GM19240 (cell line): Measurements from ENCODE around the gene MARCHF9.

Source experiments
- DNase-seq: peaks from one replicate; pipeline ENCODE4 v3.0.0; 2011; ENCODE audit warnings: low spot score; ENCODE audit not compliant: insufficient read length

Gene MARCHF9

DNA sequence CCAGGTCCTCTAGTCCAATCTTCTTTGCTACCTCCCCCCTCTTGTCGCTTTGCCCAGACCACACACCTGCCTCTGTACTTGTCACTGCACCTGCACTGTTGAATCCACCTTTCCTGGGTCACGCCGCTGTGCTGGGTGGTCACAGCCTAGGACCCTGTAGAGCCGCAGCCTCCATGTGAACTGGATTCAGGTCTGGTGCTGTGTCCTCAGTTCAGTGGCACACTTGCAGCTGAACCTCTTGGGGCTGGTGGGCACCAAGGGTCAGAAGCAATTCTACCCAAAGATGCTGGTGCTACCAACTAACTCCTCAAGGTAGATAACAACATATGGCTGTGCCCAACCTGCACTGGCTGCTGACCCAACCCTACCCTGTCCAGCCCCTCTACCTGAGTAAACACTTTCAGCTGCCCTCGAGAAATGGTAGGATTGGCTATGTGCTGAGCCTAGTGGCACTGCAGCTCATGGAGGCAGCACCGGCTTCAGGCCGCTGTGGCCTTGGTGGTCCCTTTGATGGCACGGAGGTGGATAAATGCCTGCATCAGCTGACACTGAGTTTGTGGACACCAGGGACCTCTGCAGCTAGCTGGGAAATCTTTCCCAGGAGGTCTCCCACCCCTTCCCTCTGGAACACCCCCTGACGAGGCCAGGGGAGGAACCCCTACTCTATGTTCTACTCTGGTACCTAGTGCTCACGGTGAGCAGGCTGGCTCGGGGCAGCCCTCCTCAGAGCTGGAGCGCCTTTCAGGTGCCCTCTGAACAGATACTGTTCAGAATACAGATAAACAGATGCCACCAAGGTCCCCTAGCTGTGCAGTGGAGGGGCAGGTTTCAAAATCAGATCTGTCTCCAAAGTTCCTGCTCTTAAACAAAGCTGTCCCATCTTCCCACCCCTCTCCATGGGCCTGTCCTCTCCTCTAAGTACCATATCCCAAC is 30.6 kb upstream of the MARCHF9 start:
- DNase-seq, result no peak

DNA sequence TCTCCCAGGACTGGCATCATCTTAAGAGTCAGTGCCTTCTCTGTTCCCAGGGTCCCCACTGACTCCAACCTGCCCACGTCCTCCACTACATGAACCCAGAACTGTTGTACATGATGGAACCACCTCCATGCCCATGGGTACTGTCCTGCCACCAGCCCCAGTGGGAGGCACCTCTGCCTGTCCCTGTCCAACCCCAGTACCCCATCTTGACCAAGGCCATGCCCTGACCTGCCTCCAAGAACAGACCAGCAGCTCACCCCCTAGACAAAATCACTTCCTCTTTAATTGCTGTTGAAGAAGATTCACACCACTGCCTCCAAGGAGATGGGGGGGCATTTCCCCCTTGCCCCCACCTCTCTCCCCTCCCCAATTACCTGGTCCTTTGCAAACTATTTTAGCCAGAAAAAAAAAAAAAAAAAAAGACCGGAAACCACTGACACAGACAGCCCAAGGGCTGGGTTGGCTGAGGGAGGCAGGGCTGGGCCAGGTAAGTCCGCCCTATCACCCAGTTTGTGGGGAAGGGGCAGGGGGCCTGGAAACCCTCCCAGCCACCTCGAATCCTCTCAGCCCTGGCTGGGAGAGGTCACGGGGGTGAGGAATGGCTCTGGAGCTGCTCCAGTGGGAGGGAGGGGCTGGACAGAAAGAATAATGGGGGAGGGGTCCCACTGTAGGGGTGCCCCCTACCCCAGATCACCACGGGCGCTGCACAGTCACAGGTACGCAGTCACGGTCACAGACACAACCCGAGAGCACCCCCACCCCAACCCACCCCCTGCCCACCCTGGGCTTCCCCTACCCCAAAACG is 29.8 kb upstream of the MARCHF9 start:
- no peak for DNase-seq

DNA sequence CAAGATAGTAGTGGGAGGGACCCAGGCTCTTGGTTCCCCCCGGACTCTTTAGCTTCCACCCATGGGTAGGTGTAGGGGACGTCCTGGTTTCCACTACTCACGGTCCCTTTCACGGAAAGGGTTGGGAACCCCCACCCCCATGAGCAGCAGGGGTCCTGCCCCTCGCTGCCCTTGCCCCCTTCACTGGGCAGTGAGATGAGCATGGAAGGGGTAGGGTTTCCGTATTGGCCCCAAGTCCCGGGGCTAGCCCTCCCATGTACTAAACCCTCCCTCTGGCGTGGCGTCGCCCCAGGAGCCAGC is 29.1 kb upstream of the MARCHF9 start:
- DNase-seq, result no peak

DNA sequence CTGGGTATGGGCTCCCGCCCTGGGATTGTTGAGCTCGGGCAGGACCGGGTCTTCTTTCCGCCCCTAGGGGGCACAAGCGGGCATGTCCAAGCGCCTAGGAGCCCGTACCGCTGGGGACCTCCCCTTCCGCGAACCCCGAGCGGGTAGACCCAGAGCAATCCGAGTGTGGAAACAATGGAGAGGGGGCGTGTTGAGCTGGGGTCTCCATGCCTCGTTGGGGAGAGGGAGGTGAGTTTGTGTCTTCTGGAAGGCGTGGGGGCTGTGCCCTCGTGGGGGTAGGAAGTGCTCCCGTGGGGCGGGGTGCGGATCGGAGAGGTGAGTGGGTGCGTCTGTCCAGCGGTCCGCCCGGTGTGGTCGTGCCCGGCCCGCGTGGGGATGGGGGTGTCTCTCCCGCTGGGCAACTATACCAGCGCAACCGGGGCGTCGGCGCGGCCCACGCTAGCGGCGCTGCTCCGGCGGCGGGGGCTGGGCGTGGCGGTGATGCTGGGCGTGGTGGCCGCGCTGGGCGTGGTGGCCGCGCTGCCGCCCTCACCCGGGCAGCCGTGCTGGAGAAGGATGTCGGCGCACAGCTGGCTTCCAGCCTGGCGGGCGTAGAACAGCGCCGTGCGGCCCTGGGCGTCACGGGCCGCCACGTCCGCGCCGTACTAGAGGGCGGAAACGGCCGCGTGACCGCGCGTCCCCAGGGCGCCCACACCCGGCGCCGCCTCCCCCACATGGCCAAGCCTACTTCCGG is 28.6 kb upstream of the MARCHF9 start:
- DNase-seq, result no peak

DNA sequence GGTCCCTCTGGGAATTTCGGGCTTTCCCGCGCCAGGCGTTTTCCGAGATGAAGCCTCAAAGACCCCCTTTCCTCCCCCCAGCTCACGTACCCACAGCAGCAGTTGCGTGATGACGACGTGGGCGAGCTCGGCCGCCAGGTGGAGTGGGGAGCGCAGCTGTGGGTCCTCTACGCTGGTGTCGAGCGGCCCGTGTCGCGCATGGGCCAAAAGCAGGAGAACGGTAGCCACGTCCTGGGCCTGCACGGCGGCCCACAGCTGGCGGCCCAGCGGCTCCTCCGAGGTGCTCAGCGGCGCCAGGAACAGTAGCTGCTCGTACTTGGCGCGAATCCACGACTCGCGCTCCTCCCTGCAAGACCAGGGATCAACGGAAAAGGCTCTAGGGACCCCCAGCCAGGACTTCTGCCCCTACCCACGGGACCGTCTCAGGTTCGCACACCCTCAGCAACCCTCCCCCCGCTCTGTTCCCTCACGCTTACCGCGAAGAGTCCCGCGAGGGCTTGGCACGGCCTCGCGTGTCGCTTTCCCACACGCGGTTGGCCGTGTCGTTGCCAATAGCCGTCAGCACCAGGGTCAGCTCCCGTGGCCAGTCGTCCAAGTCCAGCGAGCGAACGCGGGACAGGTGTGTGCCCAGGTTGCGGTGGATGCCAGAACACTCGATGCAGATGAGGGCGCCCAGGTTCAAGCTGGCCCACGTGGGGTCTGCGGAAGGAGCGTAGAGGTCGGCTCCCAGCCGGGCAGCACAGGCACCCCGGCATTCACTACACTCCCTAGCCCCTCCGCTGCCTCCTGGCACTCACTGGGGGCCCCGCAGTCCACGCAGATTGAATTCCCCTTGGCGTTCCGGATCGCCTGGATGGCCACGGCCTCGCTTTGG is 27.8 kb upstream of the MARCHF9 start:
- DNase-seq, result no peak

DNA sequence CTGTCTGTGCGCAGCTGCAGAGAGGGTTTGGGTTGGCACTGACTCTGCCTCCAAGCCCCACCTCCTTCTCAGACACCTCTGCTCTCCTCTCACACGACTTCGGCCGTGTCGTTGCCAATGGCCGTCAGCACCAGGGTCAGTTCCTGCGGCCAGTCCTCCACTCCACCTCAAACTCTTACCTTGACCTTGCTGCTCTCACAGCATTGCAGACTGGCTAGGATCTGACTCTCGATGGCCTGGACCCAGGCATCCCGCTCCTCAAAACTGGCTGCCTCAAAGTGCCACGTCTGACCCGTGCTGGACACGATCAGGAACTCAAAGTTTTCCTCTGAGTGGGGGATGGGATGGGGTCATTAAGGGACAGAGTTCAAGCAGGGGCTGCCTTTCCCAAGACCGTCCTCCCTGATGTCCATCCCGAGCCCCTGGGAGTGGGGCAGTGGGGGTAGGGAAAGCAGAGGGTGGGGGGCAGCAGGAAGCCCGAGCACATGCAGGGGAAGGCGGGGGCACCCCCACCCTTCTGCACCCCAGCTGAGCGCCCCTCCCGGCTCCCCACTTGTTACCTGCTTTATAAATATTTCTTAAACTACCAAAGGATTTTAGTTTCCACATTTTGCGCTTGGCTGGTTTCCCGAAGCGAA is 27.0 kb upstream of the MARCHF9 start:
- DNase-seq, result no peak

DNA sequence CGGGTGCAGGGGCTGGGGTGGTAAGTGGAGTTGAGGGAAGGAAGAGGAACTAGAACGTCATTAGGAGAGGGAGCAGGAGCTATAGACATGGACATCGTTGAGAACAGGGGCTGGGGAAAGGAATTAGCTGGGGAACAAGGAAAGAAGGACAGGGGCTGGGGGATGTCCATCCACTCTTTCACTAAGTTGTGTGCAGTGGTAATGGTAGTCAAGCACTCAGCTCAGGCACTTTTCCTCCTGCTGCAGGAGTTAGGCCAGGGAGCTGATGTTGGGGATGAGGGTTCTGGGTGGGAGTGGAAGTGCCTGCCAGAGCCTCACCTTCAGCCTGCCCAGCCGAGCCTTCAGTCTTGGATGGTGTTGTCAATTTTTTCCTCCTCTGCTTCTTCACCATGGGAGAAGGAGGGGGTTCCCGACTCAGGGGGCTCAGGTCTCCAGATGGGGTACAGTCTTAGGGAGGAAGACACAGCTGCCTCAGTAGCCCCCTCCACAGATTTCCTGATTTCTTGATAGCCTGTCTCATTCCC is 25.5 kb upstream of the MARCHF9 start:
- DNase-seq, result no peak

DNA sequence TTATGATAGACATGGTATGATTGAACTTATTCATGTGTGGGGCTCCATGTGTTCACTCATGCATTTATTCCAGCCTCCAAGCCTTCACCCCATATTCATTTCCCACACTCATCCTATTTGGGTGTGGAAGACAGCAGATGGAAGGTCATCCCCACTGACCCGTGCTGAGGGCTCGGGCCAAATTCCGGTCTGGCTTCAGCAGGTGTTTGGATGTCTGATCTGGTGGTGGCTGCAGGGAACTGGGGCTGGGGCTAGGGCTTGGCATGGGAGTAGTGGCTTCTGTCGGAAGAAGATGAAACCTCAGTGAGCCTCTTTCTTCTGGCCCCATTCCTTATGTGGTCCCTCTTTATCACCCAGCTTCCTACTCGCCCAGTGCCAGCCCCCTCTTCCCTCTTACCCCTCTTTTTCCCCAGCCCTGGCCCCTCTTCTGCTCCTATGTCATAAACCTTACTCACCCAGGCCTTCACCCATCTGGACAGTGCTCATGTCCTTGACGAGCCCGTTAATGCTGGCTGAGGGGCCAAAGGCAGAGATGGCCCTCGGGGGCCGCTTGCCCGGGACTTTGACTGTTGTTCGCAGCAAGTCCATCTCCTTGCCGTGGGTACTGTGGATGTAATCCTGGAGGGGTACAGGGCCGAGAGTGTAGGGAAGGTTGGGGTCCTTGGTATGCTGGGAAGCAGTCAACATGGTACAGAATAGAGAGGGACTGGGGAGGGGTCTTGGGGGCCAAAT is 24.4 kb upstream of the MARCHF9 start:
- no peak for DNase-seq

DNA sequence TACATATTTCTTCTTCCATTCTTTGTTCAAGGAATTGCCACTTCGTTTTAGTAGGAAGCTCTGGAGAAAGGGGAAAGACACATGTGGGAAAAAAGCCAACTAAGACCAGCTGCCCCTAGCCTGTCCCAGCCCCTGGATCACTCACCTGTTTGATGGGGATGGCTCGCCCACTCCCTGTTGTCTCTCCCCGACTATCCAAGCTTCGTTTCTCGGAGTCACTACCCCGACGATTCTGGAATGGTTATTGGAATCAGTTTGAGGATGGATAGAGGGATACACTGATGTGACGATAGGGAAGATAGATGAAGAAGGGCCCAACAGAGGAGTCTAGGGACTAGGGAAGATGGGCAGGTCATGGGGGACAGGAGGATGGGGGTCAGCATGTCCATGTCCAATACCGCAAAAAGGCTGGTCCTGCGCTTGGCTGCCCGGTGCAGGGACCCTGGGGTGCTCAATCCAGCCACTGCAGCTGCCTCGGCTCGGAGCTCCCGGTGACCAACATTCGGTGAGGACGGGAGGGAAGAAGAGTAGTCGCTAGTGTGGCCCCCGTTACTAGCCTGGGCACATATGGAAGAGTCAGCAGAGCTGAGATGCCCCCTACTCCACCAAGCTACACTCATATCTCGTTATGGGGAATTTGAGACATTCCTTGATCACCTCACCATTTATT is 23.4 kb upstream of the MARCHF9 start:
- DNase-seq, result no peak

DNA sequence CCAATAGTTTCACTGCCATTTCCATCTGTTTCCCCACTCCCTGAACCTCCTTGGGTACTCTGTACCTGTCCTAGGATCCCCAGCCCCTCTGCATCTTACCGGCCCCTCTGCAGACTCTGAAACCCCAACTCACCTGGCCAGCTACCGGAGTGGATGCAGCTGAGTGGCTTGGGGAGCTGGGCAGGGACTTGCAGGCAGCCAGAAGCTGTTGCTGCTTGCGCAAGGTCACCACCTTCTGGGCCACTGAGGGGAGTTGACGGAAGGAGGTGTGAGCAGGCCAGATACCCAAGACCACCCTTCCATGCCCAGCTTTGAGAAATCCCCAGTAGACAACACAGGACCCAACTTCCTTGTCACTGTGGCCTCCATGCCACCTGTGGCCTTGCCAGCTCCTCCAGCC is 22.6 kb upstream of the MARCHF9 start:
- no peak for DNase-seq

DNA sequence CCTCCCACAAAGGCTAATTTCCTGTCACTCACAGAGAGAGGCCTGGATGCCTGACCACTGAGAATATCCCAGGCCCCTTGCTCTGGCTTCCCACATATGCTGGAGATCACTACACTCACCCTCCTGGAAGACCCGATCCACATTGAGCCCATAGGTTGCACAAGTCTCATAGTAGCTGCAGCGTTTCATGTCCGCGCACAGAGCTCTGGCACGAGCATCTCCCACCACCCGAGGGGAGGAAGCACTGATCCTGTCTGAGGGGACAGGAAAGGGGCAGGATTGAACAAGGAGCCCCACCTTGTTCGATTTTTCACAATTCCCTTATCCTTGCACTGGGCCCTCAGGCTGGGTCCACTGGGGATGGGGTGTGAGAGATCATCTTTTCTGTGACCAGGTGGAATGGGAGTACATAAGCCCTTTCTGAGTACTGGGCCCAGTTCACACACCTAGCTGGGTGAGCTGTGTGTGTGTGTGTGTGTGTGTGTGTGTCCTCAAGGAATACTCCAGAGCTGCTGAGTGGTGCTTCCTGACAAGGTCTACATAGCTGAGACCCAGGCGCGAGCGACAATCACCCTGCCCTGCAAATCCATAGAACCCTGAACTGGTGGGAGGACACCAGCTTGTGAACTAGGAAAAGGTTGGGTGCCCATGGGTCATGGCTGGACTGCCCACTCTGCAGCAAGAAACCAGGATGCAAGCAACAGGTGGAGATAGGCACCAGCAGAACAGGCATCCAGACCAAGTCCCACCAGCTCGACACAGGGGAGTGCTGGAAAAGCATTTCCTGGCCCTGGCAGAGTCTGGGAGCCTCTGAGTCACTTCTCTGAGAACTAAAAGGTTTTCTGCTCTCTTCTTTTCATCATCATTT is 21.9 kb upstream of the MARCHF9 start:
- DNase-seq, result no peak

DNA sequence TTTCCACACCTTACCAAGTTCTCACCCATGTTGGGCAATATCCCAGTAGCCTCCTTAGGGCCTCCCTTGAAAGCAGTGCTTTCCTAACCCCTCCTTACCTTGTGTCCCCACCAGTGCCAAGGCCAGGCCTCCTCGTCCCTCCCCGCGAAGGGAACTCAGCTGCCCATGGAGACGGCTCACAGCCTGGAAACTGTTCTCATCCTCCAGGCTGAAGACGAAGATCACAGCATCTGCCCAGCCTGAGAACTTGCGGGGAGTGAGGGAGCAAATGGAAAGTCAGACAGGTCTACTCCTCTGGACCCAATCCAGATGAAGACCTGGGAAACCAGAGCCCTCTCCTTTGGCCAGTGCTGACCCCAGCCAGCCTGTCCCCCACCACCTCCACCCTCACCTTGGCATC is 21.0 kb upstream of the MARCHF9 start:
- no peak for DNase-seq

DNA sequence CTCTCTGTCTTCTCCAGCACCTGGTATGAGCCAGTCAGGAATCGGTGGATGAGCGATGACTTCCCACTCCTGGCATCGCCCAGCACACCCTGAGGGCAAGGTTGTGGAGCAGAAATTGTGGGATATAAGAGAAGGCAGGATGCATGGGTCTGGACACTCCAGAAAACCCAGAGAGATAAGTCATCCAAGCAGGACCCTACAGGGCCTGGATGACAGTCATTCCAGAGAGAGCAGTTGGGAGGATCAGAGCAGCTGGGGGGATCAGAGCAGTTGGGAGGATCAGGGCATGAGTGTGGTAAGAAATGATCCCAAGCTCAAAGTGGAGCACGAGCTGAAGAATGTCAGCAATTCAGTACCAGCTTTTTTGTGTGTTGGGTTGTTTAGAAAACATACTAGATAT is 20.3 kb upstream of the MARCHF9 start:
- no peak for DNase-seq

DNA sequence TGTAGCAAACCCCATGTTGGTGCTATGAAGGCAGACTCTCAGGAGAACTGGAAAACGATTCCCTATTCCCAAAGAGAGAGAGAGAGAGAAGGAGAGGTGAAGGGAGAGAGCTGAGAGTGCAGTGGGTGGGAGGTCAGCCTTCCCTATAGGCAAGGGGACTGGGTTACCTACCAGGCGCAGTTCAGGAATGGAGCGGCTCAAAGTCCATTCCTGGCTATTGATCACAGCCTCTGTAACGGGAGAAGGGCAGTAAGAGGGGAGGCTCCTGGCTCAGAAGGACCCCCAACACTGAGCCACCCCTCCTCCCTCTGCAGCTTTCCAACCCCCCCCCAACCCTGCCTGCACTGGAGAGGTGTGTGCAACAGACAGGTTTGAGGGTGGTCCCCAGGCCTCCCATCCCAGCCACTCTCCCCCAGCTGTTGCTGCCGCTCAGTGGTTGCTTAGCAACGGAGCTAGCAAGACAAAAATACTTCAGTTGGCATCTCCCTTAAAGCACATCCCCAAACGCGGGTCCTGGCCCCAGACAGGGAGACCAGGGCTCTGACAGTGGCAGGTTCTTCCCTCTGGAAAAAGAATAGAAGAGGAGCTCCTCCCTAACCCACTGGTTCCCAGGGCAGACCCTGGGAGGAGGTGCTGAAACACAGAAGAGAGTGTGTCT is 19.6 kb upstream of the MARCHF9 start:
- no peak for DNase-seq

DNA sequence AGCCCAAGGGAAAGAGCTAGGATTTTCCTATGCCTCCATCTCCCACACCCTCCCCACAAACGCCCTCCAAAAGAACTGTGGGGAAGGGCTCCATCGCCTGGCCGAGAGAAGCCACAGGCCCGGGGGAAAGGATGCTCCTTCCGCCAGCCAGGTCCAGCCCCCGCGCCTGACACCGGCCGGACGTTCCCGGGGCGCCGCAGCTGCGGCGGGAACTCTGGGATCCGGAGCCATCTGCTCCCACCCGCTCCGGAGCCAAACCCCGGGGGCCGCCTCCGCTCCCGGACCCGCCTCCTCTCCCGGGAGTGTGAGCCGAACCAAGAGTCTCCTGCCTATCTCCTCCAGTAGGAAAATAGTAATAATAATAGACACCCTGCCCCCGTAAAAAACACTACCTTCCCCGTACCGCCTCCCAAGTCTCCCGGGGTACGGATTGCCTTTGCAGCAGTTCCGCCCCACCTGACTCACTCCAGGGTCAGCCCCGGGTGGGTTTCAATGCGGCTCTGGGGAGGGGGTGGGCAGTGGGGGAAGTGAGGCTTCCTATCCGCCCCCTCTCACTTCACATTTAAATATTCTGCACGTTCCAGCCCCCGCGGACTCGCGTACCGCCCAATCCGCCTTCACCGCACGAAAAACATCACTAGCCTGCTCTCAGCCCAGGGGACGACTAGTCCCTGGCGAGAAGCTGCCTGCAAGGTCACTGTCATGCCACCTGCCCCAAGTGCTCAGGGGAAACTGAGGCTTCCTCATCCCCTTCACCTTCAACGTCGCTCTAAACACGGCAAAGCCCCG is 18.8 kb upstream of the MARCHF9 start:
- no peak for DNase-seq

DNA sequence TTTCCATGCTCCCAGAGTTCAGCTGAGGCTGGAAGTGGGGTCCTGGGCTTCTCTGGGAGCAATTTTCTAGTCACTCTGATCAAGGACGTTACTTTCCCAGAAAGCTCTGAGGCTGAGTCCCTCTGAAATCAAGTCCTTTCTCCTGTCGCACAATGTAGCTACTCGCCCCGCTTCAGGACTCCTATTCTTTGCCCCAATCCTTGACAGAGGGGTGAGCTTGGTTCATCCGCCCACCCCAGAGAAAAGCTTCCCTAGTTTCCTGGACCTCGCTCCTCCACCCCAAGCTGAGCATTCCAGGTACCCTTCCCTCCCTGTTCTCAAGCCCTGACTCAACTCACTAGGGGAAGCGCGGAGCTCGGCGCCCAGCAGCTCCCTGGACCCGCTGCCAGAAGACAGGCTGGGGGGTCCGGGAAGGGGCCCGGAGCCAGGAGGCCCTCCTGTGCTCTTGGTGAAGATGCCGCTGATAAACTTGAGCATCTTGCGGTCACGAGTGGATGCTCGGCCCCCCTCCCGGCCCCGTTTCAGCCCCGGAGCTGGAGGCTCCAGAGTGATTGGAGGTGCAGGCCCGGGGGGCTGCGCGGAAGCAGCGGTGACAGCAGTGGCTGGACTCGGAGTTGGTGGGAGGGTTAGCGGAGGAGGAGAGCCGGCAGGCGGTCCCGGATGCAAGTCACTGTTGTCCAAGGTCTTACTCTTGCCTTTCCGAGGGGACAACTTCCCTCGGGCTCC is 18.0 kb upstream of the MARCHF9 start:
- no peak for DNase-seq
